EH (cell line): ENCODE data around the gene NKAIN2.

Experiments used
- DNase-seq: peaks from one replicate; pipeline ENCODE4 v3.0.0-alpha.2; 2015; ENCODE audit warnings: low read depth

The NKAIN2 gene

GRCh38 chr6:124590001-124590400 is 786.3 kb downstream of the NKAIN2 start:
- no peak for DNase-seq

GRCh38 chr6:124599656-124600055 is 796.0 kb downstream of the NKAIN2 start:
- no peak for DNase-seq

- DNase-seq: no peak
Measured at GRCh38 chr6:124604719-124605118, 801.1 kb downstream of the NKAIN2 start.

- DNase-seq: no peak
Measured at GRCh38 chr6:124607119-124607627, 803.5 kb downstream of the NKAIN2 start.

- DNase-seq: no peak
Measured at GRCh38 chr6:124613031-124613430, 809.4 kb downstream of the NKAIN2 start.

- DNase-seq: no peak
Measured at GRCh38 chr6:124622351-124622750, 818.7 kb downstream of the NKAIN2 start.

- no peak for DNase-seq
Measured at GRCh38 chr6:124633655-124634054, 830.0 kb downstream of the NKAIN2 start.

GRCh38 chr6:124640432-124640831 is 836.8 kb downstream of the NKAIN2 start:
- DNase-seq: no peak

- no peak for DNase-seq
Measured at GRCh38 chr6:124655866-124656265, 852.2 kb downstream of the NKAIN2 start.

GRCh38 chr6:124658053-124658452 is 854.4 kb downstream of the NKAIN2 start:
- DNase-seq: no peak

- DNase-seq: peak; percentile 1
Measured at GRCh38 chr6:124659427-124659826, 855.8 kb downstream of the NKAIN2 start.

GRCh38 chr6:124660185-124660584 is 856.5 kb downstream of the NKAIN2 start:
- DNase-seq: no peak

GRCh38 chr6:124661097-124661661 is 857.5 kb downstream of the NKAIN2 start:
- DNase-seq: no peak

GRCh38 chr6:124668028-124668427 is 864.4 kb downstream of the NKAIN2 start:
- DNase-seq: no peak

GRCh38 chr6:124669713-124670480 is 866.2 kb downstream of the NKAIN2 start:
- DNase-seq: no peak

- DNase-seq: no peak
Measured at GRCh38 chr6:124670801-124671200, 867.1 kb downstream of the NKAIN2 start.

GRCh38 chr6:124671324-124671723 is 867.7 kb downstream of the NKAIN2 start:
- DNase-seq: no peak

GRCh38 chr6:124674042-124674441 is 870.4 kb downstream of the NKAIN2 start:
- no peak for DNase-seq

GRCh38 chr6:124676033-124676432 is 872.4 kb downstream of the NKAIN2 start:
- DNase-seq: peak; percentile 42

GRCh38 chr6:124677874-124678273 is 874.2 kb downstream of the NKAIN2 start:
- no peak for DNase-seq

- peak; percentile 1 for DNase-seq
Measured at GRCh38 chr6:124679387-124679786, 875.7 kb downstream of the NKAIN2 start.

- no peak for DNase-seq
Measured at GRCh38 chr6:124682751-124683150, 879.1 kb downstream of the NKAIN2 start.

- no peak for DNase-seq
Measured at GRCh38 chr6:124683507-124683906, 879.8 kb downstream of the NKAIN2 start.

GRCh38 chr6:124684621-124685020 is 881.0 kb downstream of the NKAIN2 start:
- no peak for DNase-seq
